Dedifferentiated amniotic fluid mesenchymal stem cell (primary cell): ENCODE measurements around the gene TMEM9.
A peak's percentile ranks its signal among the peaks of the same experiment; 100 is the strongest.
"Not testable (repeated sequence)": the region's sequence is repeated elsewhere in the genome, so short reads cannot be mapped to it uniquely, and the experiment has no call there.

Experiments
- DNase-seq: peaks from one replicate; pipeline ENCODE4 v3.0.0-alpha.2; 2016; ENCODE audit errors: extremely low spot score

Gene TMEM9

DNA sequence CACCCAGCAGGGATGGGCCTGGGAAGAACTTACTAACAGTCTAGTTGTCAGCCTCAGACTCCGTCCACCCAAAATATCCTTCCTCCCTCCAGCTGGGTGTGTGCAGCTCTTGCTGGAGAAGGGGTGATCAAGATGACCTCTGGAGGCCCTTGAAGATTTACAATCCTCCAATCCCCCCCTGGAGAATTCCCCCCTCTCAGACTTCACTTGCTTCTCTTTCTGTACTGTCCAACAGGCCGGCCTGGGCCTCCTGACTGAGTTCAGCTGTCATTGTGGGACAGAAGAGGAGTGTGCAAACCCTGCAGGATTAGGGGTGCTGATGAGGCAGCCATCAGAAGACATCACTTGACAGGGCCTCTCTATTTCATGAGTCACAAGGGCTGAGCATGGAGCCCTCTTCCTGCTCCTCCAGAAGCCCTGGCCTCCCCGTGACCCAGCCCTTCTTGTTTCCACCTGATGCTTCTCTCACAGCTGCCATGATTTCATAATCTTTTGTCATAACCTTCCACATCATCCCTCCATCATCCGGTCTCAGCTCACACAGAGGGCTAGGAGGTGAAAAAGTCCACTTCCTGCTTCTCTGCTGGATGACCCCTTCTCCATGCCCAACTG is 18.8 kb upstream of the TMEM9 start:
- DNase-seq: no peak

DNA sequence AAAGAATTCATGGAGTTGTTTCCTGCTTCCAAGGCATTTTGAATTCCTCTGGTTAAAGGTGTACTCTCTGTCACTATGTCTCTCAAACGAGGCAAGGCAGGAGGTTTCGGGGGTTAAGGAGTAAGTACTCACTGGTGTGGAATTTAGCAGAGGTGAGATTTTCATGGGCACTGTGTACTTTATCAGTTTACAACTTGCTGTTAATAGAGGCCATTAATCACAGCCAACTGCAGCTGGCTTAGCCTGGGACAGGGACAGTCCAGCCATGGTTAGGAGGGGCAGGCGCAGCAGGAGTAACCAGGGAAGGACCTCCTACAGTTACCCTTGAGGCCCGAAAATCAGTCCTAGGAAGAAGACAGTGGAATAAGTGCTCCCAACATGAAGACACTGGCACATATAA is 18.1 kb upstream of the TMEM9 start:
- DNase-seq: no peak

DNA sequence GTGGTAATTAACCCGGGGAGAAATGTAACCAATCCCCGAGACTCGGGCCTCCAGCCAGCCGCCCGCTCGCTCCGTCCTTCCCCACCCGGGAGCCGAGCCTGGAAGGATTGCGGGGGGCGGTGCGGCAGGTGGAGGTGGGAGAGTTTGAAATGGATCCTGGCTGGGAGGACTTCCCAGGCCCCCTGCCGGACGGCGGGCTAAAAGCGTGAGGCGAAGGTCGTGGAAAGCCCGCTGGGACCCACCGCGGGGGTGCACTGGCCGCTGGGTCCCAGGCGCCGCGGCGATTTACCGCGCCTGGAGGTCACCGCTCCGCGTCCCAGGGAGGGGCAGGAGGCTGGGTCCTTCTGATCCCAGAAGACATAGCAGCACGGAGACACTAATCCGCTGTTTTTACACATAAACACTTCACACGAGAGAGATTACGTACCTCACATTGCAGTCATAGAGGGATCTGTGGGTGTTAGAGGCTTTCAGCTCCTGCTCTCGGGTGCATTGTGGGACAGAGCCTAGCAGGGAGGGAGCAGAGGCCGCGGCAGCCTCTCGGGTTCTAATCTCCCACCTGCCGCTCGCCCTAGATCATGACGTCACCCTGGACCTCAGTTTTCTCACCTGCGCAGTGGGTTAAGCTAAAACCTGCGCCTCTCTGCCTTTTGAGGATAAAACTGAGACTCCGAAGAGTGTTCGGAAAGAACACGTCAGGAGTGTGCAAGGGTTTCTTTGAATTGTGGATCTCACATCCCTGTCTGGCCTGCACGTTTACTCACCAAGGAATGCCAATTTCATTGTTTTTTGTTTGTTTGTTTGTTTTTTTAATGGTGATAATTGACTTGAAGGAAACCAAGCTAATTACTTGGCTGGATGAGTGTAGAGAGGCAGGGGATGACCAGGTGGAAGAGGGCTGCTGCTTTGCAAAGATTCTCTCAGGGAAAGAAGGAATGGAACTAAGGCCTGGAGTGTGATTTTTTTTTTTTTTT is 17.1 kb upstream of the TMEM9 start:
- DNase-seq: no peak

DNA sequence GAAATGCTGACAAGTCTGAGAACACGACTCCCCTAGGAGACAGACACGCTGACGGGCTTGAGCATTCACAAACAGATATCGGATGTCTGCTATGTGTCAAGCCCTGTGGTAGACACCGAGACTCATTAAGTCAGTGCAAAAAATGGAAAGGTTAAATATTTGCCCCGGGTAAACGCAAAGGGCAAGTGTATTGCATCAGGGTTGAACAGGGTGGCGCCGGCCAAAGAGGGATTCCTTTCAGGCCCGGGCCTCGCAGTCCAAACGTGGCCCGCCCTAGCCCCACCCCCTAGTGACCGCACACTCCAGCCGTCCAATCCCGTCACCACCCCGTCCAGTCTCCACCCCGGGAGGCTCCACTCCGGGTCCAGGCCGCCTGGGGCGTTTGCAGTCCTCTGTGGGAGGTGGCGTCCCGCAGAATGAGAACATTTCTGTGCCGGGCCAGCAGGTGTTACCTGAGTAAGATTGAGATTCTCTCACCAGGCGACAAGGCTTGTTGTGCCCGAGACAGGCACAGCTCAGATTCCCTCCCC is 16.3 kb upstream of the TMEM9 start:
- peak; percentile 87 for DNase-seq

DNA sequence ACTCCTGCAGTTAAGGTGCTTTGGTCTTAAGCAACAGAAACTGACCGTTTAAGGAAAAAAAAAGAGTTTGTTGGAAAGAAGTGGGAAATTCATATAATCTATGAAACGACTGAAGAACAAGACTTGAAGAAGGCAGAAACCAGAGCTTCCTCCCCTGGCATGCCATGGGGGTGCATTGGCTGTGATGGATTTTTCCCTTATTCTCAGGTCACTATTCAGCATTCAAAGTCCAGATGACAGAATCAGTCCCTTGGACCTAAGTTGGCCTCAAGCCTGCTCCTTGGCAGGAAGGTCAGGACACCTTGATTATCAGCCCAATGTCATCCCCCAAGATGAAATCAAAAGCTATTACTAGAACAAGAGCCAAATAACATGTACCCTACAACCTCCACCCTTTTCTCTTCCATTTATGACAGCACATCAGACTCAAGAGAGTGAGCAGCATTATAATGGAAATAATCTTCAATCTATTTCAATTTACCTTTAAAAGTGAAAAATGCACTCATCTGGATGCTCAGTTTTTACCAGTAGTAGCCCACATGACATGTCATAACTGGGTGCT is 15.8 kb upstream of the TMEM9 start:
- DNase-seq: no peak

DNA sequence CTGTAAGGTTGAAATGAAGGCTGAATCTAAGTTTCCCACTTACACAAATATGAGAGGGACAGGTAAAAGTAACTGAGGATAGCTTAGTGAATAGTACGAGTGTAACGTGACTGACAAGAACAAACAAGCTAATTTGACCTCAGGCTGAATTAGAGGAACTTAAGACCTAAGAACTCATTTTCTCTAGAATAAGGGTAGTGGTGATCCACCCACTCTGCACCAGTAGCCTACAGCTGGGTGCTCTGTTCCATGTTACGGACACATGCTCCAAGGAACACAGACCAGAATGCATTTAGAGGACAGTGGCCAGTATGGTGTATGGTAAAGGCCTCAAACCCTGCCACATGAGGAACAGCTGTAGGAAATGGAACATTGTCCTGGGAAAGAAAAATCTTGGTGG is 14.9 kb upstream of the TMEM9 start:
- DNase-seq: no peak

DNA sequence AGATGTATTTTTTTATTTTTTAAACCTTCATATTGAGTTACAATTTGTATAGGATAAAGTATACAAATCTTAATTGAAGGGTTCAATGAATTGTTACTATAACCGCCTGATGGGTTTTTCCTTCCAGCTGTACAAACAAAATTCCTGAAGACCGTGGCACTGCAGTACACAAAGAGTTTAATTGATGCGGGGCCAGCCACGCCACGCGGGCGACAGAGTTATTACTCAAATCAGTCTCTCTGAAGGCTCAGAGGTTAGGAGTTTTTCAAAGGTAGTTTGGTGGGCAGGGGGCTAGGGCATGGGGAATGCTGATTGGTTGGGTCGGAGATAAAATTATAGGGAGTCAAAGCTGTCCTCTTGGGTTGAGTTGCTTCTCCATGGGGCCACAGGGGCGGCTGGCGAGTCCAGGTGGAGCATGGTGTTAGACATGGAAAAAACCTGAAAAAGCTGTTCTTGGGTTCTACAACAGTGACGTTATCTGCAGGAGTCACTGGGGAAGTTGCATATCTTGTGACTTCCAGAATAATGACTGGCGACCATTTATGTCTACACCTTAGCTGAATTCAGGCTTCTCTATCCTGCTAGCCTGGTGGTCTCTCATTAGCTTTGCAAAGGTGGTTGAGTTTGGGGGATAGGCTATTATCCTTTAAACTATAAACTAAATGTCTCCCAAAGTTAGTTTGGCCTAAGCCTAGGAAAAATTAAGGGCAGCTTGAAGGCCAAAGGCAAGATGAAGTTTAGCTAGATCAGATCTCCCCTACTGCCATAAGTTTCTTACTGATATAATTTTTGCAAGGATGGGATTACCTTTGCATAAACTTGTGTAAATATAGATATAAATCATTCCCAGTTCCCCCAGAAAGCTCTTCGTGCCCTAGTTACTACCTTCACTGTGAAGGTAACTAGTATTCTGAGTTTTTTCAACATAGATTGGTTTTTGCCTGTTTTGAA is 13.0 kb upstream of the TMEM9 start:
- no peak for DNase-seq

DNA sequence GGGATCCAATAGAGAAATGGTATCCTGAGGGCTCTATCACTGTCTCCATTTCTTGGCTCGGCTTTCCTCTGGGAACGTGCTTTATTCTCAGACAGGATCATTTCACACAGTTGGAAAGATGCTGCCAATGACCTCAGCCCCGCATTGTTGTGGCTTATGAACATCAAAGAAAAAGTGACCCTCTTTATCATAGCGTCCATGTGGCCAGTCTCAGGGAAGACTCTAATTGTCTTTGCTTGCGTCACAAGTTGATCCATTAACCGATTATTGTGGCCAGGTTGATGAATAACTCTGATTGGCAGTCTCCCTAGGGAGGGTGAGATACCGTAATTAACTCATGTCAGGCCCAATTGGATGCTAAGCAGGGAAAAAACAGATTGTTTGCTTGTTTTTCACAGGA is 10.4 kb upstream of the TMEM9 start:
- no peak for DNase-seq

DNA sequence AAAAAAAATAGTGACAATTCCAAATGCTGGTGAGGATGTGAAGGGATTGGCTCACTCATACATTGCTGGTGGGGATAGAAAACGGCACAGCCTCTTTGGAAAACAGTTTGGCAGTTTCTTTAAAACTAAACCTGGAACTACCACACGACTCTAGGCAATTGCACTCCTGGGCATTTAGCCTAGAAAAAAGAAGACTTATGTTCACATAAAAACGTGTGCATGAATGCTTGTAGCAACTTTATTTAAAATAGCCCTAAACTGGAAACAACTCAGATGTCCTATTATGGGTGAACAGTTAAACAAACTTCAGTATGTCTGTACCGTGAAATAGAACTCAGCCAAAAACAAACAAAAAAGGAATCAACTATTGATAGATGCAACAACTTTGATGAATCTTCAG is 9.4 kb upstream of the TMEM9 start:
- DNase-seq: no peak

DNA sequence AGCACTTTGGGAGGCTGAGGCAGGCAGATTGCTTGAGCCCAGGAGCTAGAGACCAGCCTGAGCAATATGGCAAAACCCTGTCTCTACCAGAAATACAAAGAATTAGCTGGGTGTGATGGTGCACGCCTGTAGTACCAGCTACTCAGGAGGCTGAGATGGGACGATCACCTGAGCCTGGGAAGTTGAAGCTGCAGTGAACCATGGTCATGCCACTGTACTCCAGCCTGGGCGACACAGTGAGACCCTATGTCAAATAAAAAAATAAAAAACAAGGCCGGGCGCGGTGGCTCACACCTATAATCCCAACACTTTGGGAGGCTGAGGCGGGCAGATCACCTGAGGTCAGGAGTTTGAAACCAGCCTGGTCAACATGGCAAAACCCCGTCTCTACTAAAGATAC is 8.8 kb upstream of the TMEM9 start:
- not testable (repeated sequence) for DNase-seq

DNA sequence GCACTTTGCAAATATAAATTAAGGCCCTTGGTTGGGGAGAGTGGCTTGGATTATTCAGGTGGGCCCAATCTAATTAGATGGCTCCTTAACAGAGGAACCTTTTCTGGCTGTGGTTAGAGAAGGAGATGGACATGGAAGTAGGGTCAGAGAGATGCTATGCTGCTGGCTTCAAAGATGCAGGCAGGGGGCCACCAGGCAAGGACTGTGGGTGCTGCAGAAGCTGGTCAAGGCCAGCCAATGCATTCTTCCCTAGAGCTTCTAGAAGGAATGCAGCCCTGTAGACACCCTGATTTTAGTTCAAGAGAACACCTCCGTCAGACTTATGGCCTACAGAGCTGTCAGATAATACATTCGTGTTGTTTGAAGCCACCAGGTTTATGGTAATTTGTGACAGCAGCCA is 3.7 kb upstream of the TMEM9 start:
- no peak for DNase-seq

DNA sequence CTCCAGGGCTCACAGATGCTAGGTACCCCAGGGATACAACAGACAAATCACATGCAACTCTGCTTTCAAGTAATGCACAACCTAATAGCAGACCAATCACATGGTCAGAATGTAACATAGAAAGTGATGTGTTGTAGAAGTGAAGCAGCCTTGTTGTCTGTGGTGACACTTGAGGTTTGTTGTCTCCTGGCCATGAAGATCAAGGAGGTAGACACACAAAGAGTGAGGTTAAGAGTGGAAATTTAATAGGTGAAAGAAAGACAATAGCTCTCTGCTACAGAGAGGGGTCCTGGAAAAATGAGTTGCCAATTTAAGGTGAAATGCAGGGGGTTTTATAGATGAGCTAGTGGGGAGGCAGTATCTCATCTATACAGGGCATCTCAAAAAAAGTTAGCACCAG is 2.5 kb upstream of the TMEM9 start:
- no peak for DNase-seq

DNA sequence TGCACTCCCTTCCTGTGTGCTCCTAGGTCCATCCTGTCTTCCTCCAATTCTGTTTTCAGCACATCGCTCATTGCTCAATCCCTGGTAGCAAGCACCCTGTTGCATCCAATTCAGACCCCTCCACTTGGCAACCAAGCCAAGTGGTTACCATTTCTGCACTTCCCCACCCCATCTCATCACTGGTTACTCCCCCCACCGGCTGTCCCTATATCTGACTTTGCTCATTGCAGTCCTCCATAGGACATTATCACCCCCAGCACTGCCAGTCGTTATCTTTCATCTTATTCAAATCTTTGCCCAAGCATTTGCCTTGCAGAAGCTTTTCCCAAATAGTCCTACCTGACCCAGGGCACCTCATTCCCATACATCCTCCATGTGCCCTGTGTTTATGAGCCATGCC is 2.1 kb upstream of the TMEM9 start:
- DNase-seq: no peak

DNA sequence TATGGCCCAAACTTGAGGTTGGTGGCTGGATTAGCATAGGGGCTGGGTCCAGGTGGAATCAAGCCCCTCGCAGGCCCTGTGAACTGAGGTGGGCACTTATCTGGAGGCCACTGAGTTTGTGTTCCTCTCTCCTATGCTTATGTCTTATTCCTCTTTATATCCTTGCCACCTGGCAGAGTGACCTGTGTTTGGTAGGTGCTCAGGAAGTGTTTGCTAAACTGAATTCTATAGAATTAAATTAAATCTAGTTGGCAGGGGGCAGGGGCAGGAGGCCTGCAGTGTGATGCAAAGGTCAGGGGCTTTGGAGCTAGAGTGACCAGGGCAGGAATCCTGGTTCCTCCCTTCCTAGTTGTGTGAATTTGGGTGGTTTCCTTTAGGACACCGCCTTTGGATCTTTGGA is 1.1 kb upstream of the TMEM9 start:
- DNase-seq: no peak

DNA sequence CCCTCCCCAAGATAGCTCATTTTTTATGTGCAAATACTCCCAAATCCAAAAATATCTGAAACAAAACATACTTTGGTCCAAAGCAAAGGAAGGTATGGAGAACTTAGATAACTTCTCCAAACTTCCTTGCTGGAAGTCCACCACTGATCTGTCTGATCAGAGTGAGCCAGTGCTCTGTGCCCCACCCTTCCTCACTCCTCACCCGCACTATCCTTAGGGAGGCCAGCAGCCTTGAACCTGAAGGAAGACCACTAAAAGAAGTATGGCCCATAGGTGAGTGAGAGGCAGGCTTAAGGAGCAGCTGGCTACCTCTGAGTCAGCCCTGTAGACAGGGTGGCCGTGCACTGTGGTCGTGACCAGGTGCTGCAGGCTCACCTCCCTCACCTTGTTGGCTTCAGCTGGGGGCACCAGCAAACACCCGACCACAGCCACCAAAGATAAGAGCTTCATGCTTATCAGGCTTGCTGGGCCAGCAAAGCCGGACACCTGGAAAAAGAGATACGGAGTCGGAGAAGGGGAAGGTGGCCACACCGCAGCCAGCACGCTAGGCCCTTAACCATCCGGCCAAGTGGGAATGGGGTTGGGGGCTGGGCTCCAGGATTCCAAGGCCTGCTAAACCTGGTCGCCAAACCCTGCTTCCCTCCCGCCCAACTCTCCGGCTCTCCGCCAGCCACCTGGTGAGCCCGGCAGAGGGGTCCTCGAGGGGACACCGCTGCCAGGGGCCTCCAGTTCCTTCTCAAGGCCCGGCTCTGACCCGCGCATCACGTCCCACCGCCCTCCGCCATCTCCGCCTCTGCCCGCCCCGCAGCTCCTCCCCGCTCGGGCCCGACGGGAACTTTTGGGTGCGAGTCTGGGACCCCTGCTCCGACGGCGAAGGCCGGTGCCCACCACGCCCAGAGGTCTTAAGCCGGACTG is 543 bp downstream of the TMEM9 start:
- DNase-seq: no peak

DNA sequence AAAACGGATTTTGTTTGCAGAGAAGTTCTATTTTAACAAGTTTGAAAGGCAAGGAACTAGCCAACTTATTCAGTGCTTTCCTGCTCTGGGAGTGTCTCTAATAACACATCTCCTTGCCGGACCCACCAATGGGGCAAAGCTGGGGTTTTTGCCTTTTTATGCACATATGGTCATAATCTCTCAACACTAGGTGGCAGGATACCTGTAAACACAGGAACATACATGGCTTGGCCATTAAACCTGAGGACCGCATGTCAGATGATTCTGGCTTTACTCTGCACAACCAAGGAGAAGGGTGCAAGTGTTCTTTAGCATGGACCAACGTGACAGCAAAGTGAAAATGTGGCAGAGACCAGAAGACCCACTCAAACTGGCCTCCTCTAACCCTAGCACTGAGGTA is 4.9 kb downstream of the TMEM9 start:
- no peak for DNase-seq

DNA sequence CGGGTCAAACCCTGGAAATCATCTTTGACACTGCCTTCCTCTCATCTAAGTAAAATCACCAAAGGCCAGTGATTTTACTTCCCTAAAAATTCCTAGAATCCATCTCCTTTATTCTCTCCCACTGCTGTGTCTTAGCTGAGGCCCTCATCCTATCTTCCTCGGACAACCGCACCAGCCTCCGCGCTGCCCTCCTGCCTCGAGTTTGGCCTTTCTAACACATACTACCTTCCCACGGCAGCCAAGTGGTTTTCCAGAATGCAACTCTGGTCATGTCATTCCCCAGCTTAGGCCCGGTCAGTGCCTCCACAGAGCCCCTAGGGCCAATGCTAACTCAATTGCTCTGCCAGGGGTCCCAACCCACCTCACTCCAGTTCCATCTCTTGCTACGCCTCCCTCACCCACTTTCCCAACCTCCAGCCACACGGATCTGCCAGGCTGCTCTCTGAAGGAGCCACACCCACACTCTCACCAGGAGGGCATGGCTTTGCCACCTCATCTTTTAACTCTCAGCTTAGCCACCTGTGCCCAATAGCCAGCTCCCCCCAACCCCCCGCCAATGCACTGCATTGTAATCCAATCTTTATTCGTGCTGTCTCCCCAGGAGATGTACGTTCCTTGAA is 6.8 kb downstream of the TMEM9 start:
- no peak for DNase-seq

DNA sequence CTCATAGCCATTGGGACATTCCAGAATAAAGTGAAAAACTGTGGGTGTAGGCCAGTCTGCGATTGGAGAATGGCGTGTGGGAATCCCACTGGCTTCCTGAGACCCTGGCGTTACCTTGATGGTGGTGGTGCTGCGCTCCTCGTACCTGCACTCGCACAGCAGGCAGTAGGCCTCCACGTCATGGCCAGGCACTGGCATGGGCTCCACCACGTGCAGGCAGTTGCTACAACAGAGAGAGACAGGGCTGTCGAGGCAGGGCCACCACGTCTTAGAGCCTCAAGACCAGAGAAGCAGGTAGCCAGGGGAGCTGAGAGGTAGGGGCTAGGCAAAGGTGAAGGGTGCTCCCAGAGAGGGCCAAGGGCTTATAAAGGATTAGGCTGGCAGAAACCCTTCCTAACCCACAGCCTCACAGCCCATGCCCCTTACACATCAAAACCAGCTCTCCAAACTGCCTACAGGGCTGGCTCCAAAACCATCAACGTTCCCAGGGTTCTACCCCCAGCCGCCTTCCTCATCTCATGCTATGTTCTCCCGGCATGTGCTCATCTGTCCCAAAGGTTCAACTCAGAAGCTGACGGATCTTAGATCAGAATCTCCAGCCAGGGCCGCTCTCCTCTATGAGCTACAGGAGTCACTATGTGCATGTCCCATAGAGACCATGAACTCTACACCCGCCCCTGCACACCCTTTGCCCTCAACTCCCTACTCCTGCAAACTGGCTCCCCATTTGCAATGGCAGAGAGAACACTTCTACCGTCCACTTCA is 7.5 kb downstream of the TMEM9 start:
- DNase-seq: no peak

DNA sequence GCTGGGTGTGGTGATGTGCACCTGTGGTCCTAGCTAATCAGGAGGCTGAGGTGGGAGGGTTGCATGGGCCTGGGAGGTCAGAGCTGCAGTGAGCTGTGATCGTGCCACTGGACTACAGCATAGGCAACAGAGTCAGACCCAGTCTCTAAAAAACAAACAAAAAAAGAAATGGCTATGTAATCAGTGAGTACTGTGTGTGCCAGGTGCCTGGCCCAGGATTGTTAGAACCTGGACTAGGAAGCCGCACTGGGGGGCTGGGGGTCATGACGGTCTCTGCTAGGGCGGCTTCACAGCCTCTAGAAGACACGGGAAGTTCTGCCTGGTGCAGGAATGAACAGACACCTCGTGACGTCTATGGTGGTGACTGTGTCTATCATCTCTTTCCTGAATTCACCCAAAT is 8.5 kb downstream of the TMEM9 start:
- no peak for DNase-seq
